Measurements from ENCODE around the gene TEAD1. TPM values are rescaled to one million over a fixed set of nuclear protein-coding genes. Genes with fewer than 3 reads are reported as not detected.

TEAD1 gene
- polyA plus RNA-seq, 2 donors: 10.4 to 11.2 TPM

GRCh38 chr11:12725055-12725862 lies 51.0 kb downstream of the TEAD1 start:
- Histone ChIP-seq H3K9me3 (ENCODE audit: control insufficient read depth in 2 of 2, insufficient read depth in 1 of 2, low read depth in 1 of 2, low read length in 1 of 2) (no peaks in the 10 kb centered on the region), H3K4me1 (ENCODE audit: control insufficient read depth in 2 of 2, insufficient read depth in 2 of 2, low read length in 1 of 2) (peaks cover 8 to 12% of the 10 kb centered on the region in 2 donors), H3K27me3 (ENCODE audit: control insufficient read depth in 1 of 2, insufficient read depth in 2 of 2, low read length in 2 of 2) (no peaks in the 10 kb centered on the region), H3K27ac (ENCODE audit: low read depth in 2 of 2, low read length in 1 of 2) (peak overlapping the region; percentile 88 to 99), H3K36me3 (ENCODE audit: control insufficient read depth in 2 of 2, insufficient read depth in 2 of 2, low read length in 1 of 2) (no peaks in the 10 kb centered on the region), H3K4me3 (ENCODE audit: low read depth in 1 of 2, low read length in 2 of 2) (no peak overlapping the region)
- 65 to 72% methylated on average over 8 of the region's 8 CpGs for WGBS, 2 donors

GRCh38 chr11:12725863-12726682 lies 51.9 kb downstream of the TEAD1 start:
- Histone ChIP-seq H3K27me3 (ENCODE audit: control insufficient read depth in 1 of 2, insufficient read depth in 2 of 2, low read length in 2 of 2) (no peaks in the 10 kb centered on the region), H3K4me1 (ENCODE audit: control insufficient read depth in 2 of 2, insufficient read depth in 2 of 2, low read length in 1 of 2) (peaks cover 8 to 11% of the 10 kb centered on the region in 2 donors), H3K27ac (ENCODE audit: low read depth in 2 of 2, low read length in 1 of 2) (peak overlapping the region; percentile 43 to 81), H3K4me3 (ENCODE audit: low read depth in 1 of 2, low read length in 2 of 2) (no peak overlapping the region), H3K36me3 (ENCODE audit: control insufficient read depth in 2 of 2, insufficient read depth in 2 of 2, low read length in 1 of 2) (no peaks in the 10 kb centered on the region), H3K9me3 (ENCODE audit: control insufficient read depth in 2 of 2, insufficient read depth in 1 of 2, low read depth in 1 of 2, low read length in 1 of 2) (no peaks in the 10 kb centered on the region)
- 73% methylated on average over 8 of the region's 8 CpGs for WGBS, 2 donors

- Histone ChIP-seq H3K4me1 (ENCODE audit: control insufficient read depth in 2 of 2, insufficient read depth in 2 of 2, low read length in 1 of 2) (peaks cover 8 to 9% of the 10 kb centered on the region in 2 donors), H3K27ac (ENCODE audit: low read depth in 2 of 2, low read length in 1 of 2) (no peak overlapping the region), H3K27me3 (ENCODE audit: control insufficient read depth in 1 of 2, insufficient read depth in 2 of 2, low read length in 2 of 2) (no peaks in the 10 kb centered on the region), H3K4me3 (ENCODE audit: low read depth in 1 of 2, low read length in 2 of 2) (no peak overlapping the region), H3K36me3 (ENCODE audit: control insufficient read depth in 2 of 2, insufficient read depth in 2 of 2, low read length in 1 of 2) (no peaks in the 10 kb centered on the region), H3K9me3 (ENCODE audit: control insufficient read depth in 2 of 2, insufficient read depth in 1 of 2, low read depth in 1 of 2, low read length in 1 of 2) (no peaks in the 10 kb centered on the region)
- WGBS, 2 donors: 67 to 71% methylated on average over 5 of the region's 5 CpGs
Measured at GRCh38 chr11:12727563-12728211, 53.5 kb downstream of the TEAD1 start.

DNA sequence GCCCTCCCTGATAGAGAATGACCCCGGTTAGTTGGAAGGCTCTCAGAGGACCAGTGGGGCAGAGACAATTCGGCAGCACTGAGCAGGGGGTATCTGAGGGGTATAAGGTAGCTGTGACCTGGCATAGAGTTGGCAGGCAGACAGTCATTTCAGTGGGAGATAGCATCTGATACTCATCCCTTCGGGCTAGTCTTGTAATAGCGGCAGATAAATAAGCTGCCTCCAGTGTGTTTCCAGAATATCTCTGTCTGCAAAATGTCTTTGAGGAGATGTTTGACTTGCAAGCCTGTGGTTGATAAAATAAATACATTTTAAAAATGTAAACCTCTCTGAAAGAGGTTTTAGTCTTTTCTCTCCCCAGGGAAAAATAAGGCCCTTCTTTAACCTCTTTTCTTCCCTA lies 54.2 kb downstream of the TEAD1 start:
- H3K9me3 ChIP-seq (ENCODE audit: control insufficient read depth in 2 of 2, insufficient read depth in 1 of 2, low read depth in 1 of 2, low read length in 1 of 2): no peaks in the 10 kb centered on the region
- WGBS, 2 donors: 71 to 75% methylated on average over 4 of the region's 4 CpGs

DNA sequence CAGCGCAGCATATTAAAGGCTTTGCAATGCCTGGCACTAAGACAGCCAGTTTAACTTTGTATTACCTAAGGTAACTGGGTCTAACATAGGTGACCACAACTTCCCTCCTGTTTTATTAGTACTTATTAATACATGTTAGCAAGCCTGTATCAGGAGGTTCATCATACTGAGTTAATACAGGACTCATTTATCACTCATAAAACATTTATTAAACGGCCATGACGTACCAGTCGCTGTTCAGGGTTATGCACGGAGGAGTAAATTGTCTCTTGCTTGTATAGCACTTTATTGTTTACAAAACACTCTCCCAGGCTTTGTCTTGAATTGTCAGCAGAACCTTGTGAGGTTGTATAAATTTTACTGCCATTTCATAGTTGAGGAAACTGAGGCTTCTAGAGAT lies 55.7 kb downstream of the TEAD1 start:
- Histone ChIP-seq H3K36me3 (ENCODE audit: control insufficient read depth in 2 of 2, insufficient read depth in 2 of 2, low read length in 1 of 2) (no peaks in the 10 kb centered on the region), H3K4me3 (ENCODE audit: low read depth in 1 of 2, low read length in 2 of 2) (no peak overlapping the region), H3K27ac (ENCODE audit: low read depth in 2 of 2, low read length in 1 of 2) (no peak overlapping the region), H3K27me3 (ENCODE audit: control insufficient read depth in 1 of 2, insufficient read depth in 2 of 2, low read length in 2 of 2) (no peaks in the 10 kb centered on the region), H3K9me3 (ENCODE audit: control insufficient read depth in 2 of 2, insufficient read depth in 1 of 2, low read depth in 1 of 2, low read length in 1 of 2) (no peaks in the 10 kb centered on the region), H3K4me1 (ENCODE audit: control insufficient read depth in 2 of 2, insufficient read depth in 2 of 2, low read length in 1 of 2) (peaks cover 1 to 3% of the 10 kb centered on the region in 2 donors)
- 83 to 93% methylated on average over 5 of the region's 5 CpGs for WGBS, 2 donors

More for the DNA sequence above, 54.2 kb downstream of the TEAD1 start:
- Histone ChIP-seq H3K36me3 (ENCODE audit: control insufficient read depth in 2 of 2, insufficient read depth in 2 of 2, low read length in 1 of 2) (no peaks in the 10 kb centered on the region), H3K27me3 (ENCODE audit: control insufficient read depth in 1 of 2, insufficient read depth in 2 of 2, low read length in 2 of 2) (no peaks in the 10 kb centered on the region), H3K4me1 (ENCODE audit: control insufficient read depth in 2 of 2, insufficient read depth in 2 of 2, low read length in 1 of 2) (peaks cover 8 to 9% of the 10 kb centered on the region in 2 donors), H3K4me3 (ENCODE audit: low read depth in 1 of 2, low read length in 2 of 2) (no peak overlapping the region), H3K27ac (ENCODE audit: low read depth in 2 of 2, low read length in 1 of 2) (no peak overlapping the region)

- H3K9me3 ChIP-seq (ENCODE audit: control insufficient read depth in 2 of 2, insufficient read depth in 1 of 2, low read depth in 1 of 2, low read length in 1 of 2): no peaks in the 10 kb centered on the region
- peaks cover 0 to 3% of the 10 kb centered on the region in 2 donors for H3K4me1 ChIP-seq (ENCODE audit: control insufficient read depth in 2 of 2, insufficient read depth in 2 of 2, low read length in 1 of 2)
- H3K4me3 ChIP-seq (ENCODE audit: low read depth in 1 of 2, low read length in 2 of 2): no peak overlapping the region
- no peaks in the 10 kb centered on the region for H3K27me3 ChIP-seq (ENCODE audit: control insufficient read depth in 1 of 2, insufficient read depth in 2 of 2, low read length in 2 of 2)
- 78 to 86% methylated on average over 3 of the region's 3 CpGs for WGBS, 2 donors
- H3K36me3 ChIP-seq (ENCODE audit: control insufficient read depth in 2 of 2, insufficient read depth in 2 of 2, low read length in 1 of 2): no peaks in the 10 kb centered on the region
- H3K27ac ChIP-seq (ENCODE audit: low read depth in 2 of 2, low read length in 1 of 2): no peak overlapping the region
Measured at GRCh38 chr11:12731841-12732336, 57.7 kb downstream of the TEAD1 start.

DNA sequence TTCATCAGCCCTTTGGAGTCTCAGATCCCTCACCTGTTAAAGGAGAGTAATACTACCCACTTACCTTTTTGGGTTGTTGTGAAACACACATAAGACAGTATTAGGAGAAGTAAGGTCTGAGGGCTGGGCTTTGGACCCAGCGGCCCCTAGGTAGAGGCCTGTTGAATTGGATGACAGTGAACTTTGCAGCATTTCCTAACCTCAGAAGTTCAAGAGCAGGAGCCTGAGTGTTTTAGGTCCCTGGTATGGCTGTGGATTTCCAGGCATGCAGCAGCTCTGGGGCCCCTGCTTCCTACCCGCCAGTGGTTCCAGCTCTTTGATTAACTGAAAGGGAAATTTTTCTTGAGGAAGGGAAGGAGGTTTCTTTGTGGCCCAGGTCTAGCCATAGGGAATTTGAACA lies 58.9 kb downstream of the TEAD1 start:
- Histone ChIP-seq H3K36me3 (ENCODE audit: control insufficient read depth in 2 of 2, insufficient read depth in 2 of 2, low read length in 1 of 2) (no peaks in the 10 kb centered on the region), H3K27me3 (ENCODE audit: control insufficient read depth in 1 of 2, insufficient read depth in 2 of 2, low read length in 2 of 2) (no peaks in the 10 kb centered on the region), H3K4me1 (ENCODE audit: control insufficient read depth in 2 of 2, insufficient read depth in 2 of 2, low read length in 1 of 2) (peaks cover 0 to 3% of the 10 kb centered on the region in 2 donors), H3K9me3 (ENCODE audit: control insufficient read depth in 2 of 2, insufficient read depth in 1 of 2, low read depth in 1 of 2, low read length in 1 of 2) (no peaks in the 10 kb centered on the region), H3K27ac (ENCODE audit: low read depth in 2 of 2, low read length in 1 of 2) (no peak overlapping the region), H3K4me3 (ENCODE audit: low read depth in 1 of 2, low read length in 2 of 2) (no peak overlapping the region)
- 97 to 98% methylated on average over 2 of the region's 2 CpGs for WGBS, 2 donors

DNA sequence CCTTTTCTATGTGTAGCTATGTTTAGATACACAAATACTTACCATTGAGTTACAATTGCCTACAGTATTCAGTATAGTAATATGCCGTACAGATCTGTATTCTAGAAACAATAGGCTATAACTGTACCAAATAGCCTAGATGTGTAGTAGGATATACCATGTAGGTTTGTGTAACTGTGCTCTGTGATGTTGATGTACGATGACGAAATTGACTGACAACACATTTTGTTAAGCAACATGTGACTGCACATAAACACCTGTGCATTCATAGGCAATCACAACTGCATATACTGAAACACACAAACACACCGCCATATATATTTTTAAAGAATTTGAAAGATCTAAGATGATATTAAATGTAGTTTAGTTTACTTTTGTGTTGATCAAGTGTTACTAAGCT lies 60.4 kb downstream of the TEAD1 start:
- H3K27ac ChIP-seq (ENCODE audit: low read depth in 2 of 2, low read length in 1 of 2): no peak overlapping the region
- H3K4me1 ChIP-seq (ENCODE audit: control insufficient read depth in 2 of 2, insufficient read depth in 2 of 2, low read length in 1 of 2): no peaks in the 10 kb centered on the region
- no peaks in the 10 kb centered on the region for H3K36me3 ChIP-seq (ENCODE audit: control insufficient read depth in 2 of 2, insufficient read depth in 2 of 2, low read length in 1 of 2)
- H3K4me3 ChIP-seq (ENCODE audit: low read depth in 1 of 2, low read length in 2 of 2): no peak overlapping the region
- no peaks in the 10 kb centered on the region for H3K27me3 ChIP-seq (ENCODE audit: control insufficient read depth in 1 of 2, insufficient read depth in 2 of 2, low read length in 2 of 2)
- 95 to 98% methylated on average over 4 of the region's 4 CpGs for WGBS, 2 donors
- no peaks in the 10 kb centered on the region for H3K9me3 ChIP-seq (ENCODE audit: control insufficient read depth in 2 of 2, insufficient read depth in 1 of 2, low read depth in 1 of 2, low read length in 1 of 2)

DNA sequence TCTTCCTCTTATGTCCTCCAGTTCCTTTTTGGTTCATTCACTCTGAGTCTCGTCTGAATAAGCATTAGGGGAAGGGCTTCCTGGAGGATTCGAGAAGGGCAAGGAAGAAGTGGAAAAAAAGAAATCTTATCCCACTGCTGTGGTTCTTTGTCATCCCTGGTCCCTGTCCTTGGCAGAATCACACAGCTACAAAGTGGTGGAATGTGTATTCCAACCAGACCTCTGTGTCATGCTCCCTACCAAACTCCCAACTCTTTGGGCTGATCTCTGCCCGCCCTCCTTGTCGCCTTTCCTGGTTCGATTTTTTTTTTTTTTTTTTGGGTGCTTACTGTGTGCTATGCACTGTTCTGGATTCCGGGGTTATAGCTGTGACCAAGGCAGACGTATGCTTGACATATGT lies 61.0 kb downstream of the TEAD1 start:
- Histone ChIP-seq H3K36me3 (ENCODE audit: control insufficient read depth in 2 of 2, insufficient read depth in 2 of 2, low read length in 1 of 2) (no peaks in the 10 kb centered on the region), H3K4me3 (ENCODE audit: low read depth in 1 of 2, low read length in 2 of 2) (no peak overlapping the region), H3K27me3 (ENCODE audit: control insufficient read depth in 1 of 2, insufficient read depth in 2 of 2, low read length in 2 of 2) (no peaks in the 10 kb centered on the region), H3K9me3 (ENCODE audit: control insufficient read depth in 2 of 2, insufficient read depth in 1 of 2, low read depth in 1 of 2, low read length in 1 of 2) (no peaks in the 10 kb centered on the region), H3K27ac (ENCODE audit: low read depth in 2 of 2, low read length in 1 of 2) (no peak overlapping the region), H3K4me1 (ENCODE audit: control insufficient read depth in 2 of 2, insufficient read depth in 2 of 2, low read length in 1 of 2) (no peaks in the 10 kb centered on the region)
- WGBS, 2 donors: 87 to 90% methylated on average over 7 of the region's 7 CpGs

Data from esophagus (tissue), 2 donors.